Esophagus muscularis mucosa (tissue), 3 donors: ENCODE results near the gene GPA33.

Source experiments
- EP300 ChIP-seq: sonication (generic); formaldehyde crosslinking; IDR thresholded peaks from one replicate; pipeline ENCODE4 v1.6.1; 2017; ENCODE audit warnings: antibody characterized with exemption
- TF ChIP-seq, protein P1 (sequence below), 3 experiments: fragments of 200-600 bp in 2 of 3; fragments of 450-650 bp in 1 of 3; sonication (generic) in 2 of 3; IDR thresholded peaks; one replicate each; pipeline ENCODE4 v1.5.1; 2017 to 2019; ENCODE audit warnings: antibody characterized with exemption in 3 of 3, mild to moderate bottlenecking in 2 of 3, moderate library complexity in 1 of 3

DNA sequence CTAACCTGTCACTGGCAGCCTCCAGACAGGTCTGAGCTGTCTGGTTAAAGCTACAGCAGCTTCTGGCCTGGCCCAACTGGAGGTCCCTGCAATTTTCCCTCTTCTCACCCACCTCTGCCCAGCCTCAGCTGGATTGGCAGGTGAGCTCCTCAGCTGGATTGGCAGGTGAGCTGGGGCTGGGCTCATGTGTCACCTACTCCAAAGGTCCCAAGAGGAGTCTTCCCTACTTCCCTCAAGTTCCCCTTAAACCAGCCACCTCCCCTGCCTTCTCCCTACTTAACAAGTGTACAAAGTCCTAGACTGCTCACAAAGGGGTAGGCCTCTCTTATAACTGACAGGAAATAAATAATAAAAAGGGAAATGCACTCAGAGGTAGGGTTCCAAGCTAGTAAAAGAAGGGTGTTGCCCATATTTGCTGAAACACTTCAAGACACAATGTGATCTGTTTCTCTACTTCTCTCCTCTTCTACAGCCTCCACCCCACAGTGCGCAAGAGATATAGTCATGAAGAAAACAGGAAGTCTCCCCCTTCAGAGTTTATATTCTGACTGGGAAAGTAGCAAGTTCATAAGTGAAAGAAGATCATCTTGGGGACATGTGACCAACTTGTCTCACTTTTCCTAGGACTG is at the start of gene GPA33:
- TF ChIP-seq EP300: no peak
- TF ChIP-seq, protein P1, sequence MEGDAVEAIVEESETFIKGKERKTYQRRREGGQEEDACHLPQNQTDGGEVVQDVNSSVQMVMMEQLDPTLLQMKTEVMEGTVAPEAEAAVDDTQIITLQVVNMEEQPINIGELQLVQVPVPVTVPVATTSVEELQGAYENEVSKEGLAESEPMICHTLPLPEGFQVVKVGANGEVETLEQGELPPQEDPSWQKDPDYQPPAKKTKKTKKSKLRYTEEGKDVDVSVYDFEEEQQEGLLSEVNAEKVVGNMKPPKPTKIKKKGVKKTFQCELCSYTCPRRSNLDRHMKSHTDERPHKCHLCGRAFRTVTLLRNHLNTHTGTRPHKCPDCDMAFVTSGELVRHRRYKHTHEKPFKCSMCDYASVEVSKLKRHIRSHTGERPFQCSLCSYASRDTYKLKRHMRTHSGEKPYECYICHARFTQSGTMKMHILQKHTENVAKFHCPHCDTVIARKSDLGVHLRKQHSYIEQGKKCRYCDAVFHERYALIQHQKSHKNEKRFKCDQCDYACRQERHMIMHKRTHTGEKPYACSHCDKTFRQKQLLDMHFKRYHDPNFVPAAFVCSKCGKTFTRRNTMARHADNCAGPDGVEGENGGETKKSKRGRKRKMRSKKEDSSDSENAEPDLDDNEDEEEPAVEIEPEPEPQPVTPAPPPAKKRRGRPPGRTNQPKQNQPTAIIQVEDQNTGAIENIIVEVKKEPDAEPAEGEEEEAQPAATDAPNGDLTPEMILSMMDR (IDR thresholded peaks at IDR 0.05): no peak
